GM18867 (cell line): ENCODE measurements around the gene MFF.

Experiments
- ATAC-seq: cut with Tn5 transposase; IDR thresholded peaks from one replicate; pipeline ENCODE4 v1.9.1; 2021; ENCODE audit warnings: mild to moderate bottlenecking, moderate library complexity; ENCODE audit not compliant: unreplicated experiment

MFF gene

GRCh38 chr2:227404585-227405271, 79.7 kb downstream of the MFF start:
- ATAC-seq = no peak

GRCh38 chr2:227406177-227407031, 81.4 kb downstream of the MFF start:
- peak; percentile 29 for ATAC-seq
